ENCODE measurements around the gene KCNIP4.

DNA sequence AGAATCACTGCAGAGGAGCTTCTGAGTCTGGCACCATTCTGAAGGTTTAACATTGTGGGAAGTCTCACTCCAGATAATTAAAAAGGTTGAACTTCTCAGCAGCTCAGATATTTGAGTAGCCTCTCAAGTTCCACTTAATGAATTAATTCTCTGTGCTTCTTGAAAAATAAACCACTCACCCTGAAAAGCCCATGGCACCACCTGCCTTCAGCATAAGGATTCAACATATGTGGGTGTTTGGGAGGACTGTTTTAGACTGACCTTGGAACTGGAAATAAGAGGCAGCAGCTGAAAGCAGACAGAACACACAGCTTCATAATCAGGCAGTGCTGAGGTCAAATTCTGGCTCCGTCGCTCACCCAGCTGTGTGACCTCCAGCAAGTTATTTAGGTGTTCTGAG, 100.6 kb downstream of the KCNIP4 start:
- TF ChIP-seq, protein P1, sequence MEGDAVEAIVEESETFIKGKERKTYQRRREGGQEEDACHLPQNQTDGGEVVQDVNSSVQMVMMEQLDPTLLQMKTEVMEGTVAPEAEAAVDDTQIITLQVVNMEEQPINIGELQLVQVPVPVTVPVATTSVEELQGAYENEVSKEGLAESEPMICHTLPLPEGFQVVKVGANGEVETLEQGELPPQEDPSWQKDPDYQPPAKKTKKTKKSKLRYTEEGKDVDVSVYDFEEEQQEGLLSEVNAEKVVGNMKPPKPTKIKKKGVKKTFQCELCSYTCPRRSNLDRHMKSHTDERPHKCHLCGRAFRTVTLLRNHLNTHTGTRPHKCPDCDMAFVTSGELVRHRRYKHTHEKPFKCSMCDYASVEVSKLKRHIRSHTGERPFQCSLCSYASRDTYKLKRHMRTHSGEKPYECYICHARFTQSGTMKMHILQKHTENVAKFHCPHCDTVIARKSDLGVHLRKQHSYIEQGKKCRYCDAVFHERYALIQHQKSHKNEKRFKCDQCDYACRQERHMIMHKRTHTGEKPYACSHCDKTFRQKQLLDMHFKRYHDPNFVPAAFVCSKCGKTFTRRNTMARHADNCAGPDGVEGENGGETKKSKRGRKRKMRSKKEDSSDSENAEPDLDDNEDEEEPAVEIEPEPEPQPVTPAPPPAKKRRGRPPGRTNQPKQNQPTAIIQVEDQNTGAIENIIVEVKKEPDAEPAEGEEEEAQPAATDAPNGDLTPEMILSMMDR (IDR thresholded peaks at IDR 0.05 in 8 of 11, conservative IDR thresholded peaks at IDR 0.05 in 3 of 11) = no peak
- TF ChIP-seq POLR2AphosphoS5 (IDR thresholded peaks at IDR 0.05) = no peak
- no peak for TF ChIP-seq POLR2A (IDR thresholded peaks at IDR 0.05)
